HG02840 (cell line): Measurements from ENCODE around the gene IL11RA.
"Not testable (repeated sequence)": the region's sequence is repeated elsewhere in the genome, so short reads cannot be mapped to it uniquely, and the experiment has no call there.

Experiments
- ATAC-seq: cut with Tn5 transposase; IDR thresholded peaks from one replicate; pipeline ENCODE4 v1.9.1; 2021; ENCODE audit warnings: mild to moderate bottlenecking, moderate library complexity, moderate number of reproducible peaks; ENCODE audit not compliant: unreplicated experiment, low FRiP score

IL11RA gene

DNA sequence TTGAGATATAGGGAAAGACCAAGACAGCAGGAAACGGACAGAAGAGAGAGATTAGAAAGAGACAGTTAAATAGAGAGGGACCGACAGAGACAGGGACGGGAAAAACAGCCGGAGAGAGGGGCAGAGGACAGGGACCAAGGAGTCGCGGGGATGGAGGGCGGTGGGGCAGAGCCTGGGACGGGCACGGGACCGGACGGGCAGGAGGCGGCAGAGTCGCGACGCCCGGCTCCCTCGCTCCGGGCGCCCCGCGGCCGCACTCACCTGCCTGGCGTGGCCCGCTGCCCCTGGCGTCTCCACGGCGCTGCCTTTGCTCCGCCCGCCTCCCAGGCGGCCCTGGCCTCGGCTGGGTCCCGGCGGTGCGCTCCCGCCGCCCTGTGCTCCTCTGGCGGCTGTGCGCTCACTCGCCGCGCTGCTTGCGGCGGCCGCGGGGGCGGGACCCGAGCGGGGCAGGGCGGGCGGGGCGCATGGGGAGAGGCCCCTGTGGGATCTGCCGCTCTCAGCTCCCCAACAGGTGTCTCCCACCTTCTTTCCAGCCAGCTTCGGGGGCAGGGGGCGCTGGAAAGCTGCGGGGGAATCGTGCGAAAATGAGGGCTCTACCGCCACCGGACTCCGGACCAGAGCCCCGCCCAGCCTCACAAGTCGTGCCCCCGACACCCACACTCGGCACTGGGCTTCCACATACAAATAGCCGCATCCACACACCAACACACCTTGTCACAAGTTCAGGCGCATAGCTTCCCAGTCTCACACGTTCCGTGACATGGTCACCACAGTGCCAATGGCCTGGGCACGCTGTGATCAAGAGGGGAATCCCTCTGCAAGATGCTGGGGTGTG is 23.1 kb upstream of the IL11RA start, which contains the start of gene ARID3C:
ARID3C (minus strand) TSS at position 411 of the 835 bp plus-strand sequence. CDS start 1,052 bp downstream, outside the sequence.
- ATAC-seq: no peak

- no peak for ATAC-seq
These were observed 22.5 kb upstream of the IL11RA start for GRCh38 chr9:34629491-34629808.

DNA sequence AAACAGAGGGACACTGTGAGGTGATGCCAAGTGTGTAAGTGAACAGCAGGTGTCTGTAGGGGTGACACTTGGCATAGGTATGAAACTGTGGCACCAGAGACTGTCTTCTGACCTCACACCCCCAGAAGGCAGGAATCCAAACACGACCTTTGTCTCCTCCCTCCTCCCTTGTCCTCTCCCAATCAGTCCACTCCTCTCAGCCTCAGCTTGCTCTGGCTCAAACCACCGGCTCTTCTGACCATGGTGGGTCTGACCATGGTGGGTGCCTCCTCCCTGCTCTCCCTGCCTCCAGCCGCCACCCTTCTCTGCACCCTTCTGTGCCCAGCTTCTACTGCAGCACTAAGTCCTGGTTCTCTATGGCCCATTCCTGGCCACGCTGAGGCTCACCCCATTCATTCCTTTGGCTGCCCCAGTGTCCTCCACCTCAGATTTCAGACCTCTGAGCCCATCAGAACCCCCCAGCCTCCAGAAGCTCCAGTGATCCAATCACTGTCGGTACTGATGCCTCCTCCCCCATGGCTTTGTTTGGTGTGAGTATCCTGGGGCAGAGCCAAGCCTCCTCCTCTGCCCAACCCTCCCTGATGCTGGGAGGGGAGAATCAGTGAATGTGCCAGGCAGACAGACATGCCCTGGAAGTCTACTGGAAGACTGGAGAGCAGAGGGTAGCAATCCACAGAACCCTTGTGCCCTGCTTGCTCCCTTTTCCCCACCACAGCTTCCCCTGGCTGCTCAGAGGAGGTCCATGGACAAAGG is 21.4 kb upstream of the IL11RA start:
- ATAC-seq: no peak

DNA sequence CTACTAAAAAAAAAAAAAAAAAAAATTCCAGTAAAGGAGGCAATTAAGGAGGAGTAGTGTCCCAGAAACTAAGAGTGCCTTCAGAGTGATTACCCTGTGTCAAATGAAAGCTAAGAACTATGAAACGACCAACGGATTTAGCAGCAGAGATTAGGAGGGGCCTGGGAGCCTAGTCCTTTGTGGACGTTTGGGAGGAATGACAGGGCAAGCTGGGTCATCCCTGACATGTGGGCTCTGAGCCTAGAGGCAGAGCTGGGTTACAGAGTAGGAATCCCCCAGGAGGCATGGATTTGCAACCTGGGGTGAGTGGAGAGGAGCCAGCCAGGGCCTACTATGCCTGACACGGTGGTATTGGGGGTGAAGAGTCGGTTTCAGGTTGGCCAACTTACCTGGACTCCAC is 18.8 kb upstream of the IL11RA start:
- no peak for ATAC-seq

DNA sequence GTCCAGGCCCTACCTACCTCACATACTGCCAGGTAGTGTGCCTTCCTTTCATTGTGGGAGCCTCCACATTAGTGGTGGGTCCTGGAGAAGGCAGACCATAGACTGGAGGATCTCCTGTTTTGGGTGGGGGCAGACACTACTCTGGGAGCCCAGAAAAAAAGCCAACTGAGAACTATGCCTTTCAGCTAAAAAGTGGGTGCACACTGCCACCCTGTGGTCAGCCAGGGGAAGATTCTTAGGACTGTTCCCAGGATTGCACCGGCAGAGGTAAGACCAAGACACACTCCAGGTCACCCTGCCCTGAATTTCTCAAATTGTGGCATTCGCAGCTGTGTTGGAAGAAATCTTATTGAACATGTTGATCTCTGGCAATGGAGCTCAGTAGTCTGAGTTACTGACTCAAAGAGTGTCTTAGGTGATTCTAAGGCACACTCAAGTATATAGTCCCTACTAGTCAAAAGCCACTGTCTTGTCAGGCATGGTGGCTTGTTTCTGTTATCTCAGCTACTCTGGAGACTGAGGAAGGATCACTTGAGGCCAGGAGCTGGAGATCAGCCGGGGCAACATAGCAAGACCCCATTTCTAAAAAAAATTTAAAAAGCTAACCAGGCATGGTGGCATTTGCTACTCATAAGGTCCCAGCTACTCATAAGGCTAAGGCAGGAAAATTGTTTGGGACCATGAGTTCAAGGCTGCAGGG is 18.0 kb upstream of the IL11RA start:
- no peak for ATAC-seq

DNA sequence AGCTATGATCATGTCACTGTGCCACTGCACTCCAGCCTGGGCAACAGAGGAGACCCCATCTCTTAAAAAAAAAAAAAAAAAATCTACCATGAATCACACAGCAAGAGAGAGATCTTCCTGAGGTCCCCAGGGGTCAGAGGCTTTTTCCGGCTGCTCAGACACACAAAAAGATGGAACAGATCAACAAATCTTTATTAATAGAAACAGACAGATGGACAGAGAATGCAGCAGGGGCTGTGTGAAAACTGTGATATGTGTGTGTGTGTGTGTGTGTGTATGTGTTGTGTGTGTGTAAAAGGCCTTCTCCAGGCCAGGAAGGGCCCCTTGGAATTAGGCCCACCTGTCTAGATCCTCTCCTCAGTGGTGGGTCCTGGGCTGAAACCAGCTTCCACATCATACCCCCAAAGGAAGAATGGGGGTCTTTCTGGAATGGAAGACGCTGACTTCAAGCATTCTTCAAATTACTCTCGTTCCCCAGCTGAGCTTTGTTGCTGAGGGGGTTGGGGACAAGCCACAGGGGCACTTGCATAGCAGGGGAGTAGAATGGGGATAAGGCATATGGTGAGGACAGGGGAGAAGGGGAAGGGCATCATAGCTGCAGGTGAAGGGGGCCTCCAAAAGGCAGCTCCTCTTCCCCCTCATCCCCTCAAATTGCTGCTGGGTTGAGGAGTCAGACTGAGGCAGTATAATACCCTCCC is 17.3 kb upstream of the IL11RA start:
- no peak for ATAC-seq

- ATAC-seq: no peak
These were observed 16.4 kb upstream of the IL11RA start for GRCh38 chr9:34635556-34635955.

- ATAC-seq: peak; percentile 3
These were observed 15.1 kb upstream of the IL11RA start for GRCh38 chr9:34636791-34637355.

DNA sequence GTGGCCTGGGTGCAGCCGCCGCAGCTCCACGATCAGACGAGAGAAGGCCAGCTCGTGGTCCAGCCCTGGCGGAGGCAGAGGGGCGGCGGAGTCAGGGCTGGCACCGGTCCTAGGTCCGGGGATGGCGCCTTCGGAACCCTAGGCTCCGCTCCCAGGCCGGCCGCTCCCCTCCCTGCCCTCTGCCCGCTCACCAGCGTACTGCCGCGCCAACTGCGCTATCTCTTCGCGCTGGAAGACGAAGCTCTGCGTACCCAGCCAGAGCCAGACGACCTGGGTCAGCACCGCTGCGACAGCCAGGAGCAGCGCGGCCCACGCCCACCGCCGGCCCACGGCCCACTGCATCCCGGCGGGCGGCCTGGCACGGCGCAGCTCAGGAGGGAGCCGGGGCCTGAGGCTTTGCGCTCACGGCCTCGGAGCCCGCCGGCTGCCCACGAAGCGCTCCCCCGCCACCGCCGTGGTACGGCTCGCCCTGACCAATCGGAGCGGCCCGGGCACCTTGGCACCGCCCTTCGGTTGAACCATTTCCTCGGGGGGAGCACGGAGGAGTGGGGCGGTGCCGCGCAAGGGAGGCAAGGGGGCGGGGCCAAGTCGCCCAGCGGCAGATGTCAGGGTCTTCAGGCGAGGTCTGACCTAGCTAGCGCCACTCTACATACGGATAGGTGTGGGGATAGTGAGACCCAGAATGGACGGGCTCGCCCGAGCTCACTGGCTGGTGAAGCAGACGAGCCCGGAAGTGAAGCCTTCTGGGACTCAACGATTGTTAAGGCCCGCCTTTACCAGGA is 14.4 kb upstream of the IL11RA start, which contains the start of gene SIGMAR1:
SIGMAR1 (minus strand) TSS at position 432 of the 782 bp plus-strand sequence; CDS start at position 342, 90 bp downstream.
- peak; percentile 86 for ATAC-seq

DNA sequence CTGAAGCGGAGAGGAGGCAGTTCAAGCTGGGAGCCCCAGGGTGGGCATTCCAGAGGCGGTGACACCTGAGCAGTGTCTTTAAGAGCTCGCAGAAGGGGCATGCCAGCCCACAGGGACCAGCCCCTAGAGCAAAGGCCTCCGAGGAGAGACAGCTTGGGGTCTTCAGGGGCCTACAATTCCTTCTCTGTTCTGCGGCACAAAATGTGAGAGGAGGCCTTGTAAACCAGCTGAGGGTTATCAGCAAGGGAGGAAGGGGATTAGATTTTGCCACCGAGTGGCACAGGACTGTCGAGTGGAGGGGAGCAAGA is 13.9 kb upstream of the IL11RA start:
- no peak for ATAC-seq

DNA sequence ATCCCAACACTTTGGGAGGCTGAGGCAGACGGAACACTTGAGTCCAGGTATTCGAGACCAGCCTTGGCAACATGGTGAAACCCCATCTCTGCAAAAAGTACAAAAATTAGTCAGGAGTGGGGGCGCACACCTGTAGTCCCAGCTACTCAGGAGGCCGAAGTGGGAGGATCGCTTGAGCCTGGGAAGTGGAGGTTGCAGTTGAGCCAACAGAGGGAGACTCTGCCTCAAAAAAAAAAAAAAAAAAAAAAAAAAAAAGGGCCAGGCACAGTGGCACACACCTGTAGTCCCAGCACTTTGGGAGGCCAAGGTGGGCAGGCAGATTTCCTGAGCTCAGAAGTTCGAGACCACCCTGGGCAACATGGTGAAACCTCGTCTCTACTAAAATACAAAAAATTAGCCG is 12.7 kb upstream of the IL11RA start:
- ATAC-seq: not testable (repeated sequence)

DNA sequence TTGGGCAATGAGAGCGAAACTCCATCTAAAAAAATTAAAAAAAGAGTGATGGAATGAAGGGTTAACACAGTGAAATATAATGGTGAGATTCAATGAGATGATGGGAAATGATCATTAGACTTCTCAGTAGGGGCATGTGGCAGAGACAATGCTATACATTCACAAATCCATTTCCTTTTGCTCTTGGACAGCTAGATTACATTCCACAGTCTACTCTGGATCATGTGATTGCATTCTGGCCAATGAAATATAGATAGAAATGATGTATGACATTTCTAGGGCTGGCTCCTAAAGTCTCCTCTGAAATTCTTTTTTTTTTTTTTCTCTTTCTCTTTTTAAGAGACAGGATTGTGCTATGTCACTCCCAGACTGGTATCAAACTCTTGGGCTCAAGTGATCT is 9.3 kb upstream of the IL11RA start:
- ATAC-seq: no peak

GRCh38 chr9:34644766-34645314 is 7.1 kb upstream of the IL11RA start:
- ATAC-seq: no peak

- ATAC-seq: peak; percentile 86
These were observed 5.5 kb upstream of the IL11RA start, which contains the start of gene GALT for GRCh38 chr9:34646211-34647083. Gene GALT (plus strand): TSS chr9:34646675. CDS start chr9:34646705, 30 bp downstream.

DNA sequence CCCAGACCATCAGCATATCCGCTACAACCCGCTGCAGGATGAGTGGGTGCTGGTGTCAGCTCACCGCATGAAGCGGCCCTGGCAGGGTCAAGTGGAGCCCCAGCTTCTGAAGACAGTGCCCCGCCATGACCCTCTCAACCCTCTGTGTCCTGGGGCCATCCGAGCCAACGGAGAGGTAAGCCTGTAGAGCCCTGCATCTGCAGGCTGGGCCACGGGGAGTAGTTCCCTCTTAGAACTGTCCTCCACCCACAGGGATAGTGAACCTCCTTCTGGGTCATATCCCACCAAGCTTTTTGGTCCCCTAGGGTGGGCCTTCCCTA is 4.9 kb upstream of the IL11RA start:
- peak; percentile 10 for ATAC-seq

DNA sequence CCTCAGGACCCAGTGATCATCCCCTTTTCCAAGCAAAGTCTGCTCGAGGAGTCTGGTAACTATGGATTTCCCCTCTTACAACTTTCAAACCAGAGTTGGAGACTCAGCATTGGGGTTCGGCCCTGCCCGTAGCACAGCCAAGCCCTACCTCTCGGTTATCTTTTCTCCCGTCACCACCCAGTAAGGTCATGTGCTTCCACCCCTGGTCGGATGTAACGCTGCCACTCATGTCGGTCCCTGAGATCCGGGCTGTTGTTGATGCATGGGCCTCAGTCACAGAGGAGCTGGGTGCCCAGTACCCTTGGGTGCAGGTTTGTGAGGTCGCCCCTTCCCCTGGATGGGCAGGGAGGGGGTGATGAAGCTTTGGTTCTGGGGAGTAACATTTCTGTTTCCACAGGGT is 4.3 kb upstream of the IL11RA start:
- no peak for ATAC-seq

GRCh38 chr9:34648673-34649072 is 3.3 kb upstream of the IL11RA start:
- ATAC-seq: no peak

DNA sequence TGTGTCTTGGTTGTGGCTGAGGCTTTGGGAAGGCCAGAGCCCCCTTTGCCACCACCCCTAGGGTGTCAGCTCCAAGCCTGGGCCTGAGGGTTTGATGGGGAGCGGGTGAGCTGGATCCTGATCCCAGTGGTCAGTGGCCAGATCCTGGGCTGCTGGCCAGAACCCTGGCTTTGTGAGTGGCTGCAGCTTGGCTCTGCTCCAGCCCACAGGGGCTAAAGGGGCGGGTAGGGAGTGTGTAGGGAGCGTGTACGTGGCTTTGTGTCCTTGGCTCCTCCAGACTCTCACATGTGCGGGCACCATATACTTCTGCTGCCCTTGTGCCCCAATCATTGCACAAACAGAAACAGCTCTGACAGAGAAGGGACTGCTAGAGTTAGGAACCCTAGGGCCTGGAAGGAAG is 1.2 kb upstream of the IL11RA start:
- ATAC-seq: no peak
